ENCODE data around the gene OSBPL2. TPM values are rescaled to one million over a fixed set of nuclear protein-coding genes. Genes with fewer than 3 reads are reported as not detected.

The OSBPL2 gene
- total and polyA plus RNA-seq, 2 donors (not counting 3 experiments of a cell fraction or from before 2014, with no cell fraction given): 13.1 to 33.0 TPM

DNA sequence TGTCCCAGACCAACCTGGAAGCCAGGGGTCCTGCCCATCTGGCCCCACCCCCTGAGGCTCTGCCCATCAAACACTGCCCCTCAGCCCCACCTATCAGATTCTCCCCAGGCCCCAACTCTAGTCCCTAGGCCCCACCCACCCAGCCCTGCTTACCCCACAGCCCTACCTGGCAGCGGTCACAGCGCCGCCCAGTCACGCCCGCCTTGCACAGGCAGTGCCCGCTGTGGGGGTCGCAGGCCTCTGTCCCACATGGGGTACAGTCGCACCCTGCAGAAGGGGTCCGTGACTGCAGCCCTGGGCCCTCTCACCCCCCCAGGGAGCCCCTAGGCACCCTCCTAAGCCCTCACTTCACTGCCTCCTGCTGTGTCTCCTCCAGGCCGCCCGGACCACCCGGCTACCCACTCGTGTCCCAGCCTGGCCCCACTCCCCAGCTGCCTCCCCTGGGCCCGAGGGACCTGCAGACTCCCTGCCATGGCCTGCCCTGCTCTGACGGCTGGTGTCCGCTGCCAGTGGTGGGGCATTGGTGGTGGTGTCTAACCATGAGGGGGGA, 84.2 kb downstream of the OSBPL2 start:
- POLR2A ChIA-PET: no interaction called here
- TF ChIP-seq MYC (IDR thresholded peaks at IDR 0.05; ENCODE audit: low read depth, low read length) (no peak), EZH2 (IDR thresholded peaks at IDR 0.05; ENCODE audit: borderline replicate concordance, low read depth, low read length, severe bottlenecking) (no peak), FOS (IDR thresholded peaks at IDR 0.05; ENCODE audit: borderline replicate concordance, insufficient read depth, low read length) (no peak), GATA2 (IDR thresholded peaks at IDR 0.05; ENCODE audit: insufficient read depth, insufficient read length, low read depth, low read length) (no peak), POLR2AphosphoS5 (IDR thresholded peaks at IDR 0.05; ENCODE audit: insufficient read depth, low read depth, low read length) (no peak)
- TF ChIP-seq, protein P1, sequence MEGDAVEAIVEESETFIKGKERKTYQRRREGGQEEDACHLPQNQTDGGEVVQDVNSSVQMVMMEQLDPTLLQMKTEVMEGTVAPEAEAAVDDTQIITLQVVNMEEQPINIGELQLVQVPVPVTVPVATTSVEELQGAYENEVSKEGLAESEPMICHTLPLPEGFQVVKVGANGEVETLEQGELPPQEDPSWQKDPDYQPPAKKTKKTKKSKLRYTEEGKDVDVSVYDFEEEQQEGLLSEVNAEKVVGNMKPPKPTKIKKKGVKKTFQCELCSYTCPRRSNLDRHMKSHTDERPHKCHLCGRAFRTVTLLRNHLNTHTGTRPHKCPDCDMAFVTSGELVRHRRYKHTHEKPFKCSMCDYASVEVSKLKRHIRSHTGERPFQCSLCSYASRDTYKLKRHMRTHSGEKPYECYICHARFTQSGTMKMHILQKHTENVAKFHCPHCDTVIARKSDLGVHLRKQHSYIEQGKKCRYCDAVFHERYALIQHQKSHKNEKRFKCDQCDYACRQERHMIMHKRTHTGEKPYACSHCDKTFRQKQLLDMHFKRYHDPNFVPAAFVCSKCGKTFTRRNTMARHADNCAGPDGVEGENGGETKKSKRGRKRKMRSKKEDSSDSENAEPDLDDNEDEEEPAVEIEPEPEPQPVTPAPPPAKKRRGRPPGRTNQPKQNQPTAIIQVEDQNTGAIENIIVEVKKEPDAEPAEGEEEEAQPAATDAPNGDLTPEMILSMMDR (IDR thresholded peaks at IDR 0.05; ENCODE audit: extremely low read depth in 1 of 2, insufficient read depth in 1 of 2, low read depth in 1 of 2, low read length in 2 of 2): no peak
- intact Hi-C loops (cut with micrococcal nuclease): loop anchor here (5.0 kb wide), 1 partner anchor 35 kb away; no protein-coding TSS in a partner anchor

More for the DNA sequence above, 84.2 kb downstream of the OSBPL2 start:
- BruUV-seq (replicated peaks): no TSS peak
- no peak for FAIRE-seq
- Histone ChIP-seq H3K9me3 (replicated peaks; ENCODE audit: control insufficient read depth, insufficient read depth, low read length) (no peaks in the 10 kb centered on the region), H3K4me2 (ENCODE audit: insufficient read depth, low read length) (no peak overlapping the region), H3K79me2 (ENCODE audit: control insufficient read depth, insufficient read depth, low read length) (no peaks in the 10 kb centered on the region), H3K27me3 (ENCODE audit: control insufficient read depth in 2 of 2, insufficient read depth in 2 of 2, low read length in 2 of 2) (no peaks in the 10 kb centered on the region), H4K20me1 (replicated peaks; ENCODE audit: control insufficient read depth, extremely low read depth, insufficient read depth, low read length) (no peaks in the 10 kb centered on the region), H3K9ac (replicated peaks; ENCODE audit: extremely low read depth, insufficient read depth, low read length) (no peak overlapping the region), H3K27ac (ENCODE audit: insufficient read depth, low read depth, low read length) (no peak overlapping the region), H2AFZ (ENCODE audit: low read depth, low read length) (no peak overlapping the region), H3K4me1 (ENCODE audit: control insufficient read depth, extremely low read depth, insufficient read depth, low read length) (no peaks in the 10 kb centered on the region), H3K9me1 (replicated peaks; ENCODE audit: control insufficient read depth, extremely low read depth, insufficient read depth, low read length) (no peaks in the 10 kb centered on the region), H3K36me3 (ENCODE audit: control insufficient read depth in 2 of 2, extremely low read depth in 1 of 2, insufficient read depth in 2 of 2, low read length in 2 of 2) (peaks cover 19 to 28% of the 10 kb centered on the region in 2 experiments), H3K4me3 (replicated peaks in 1 of 3; ENCODE audit: insufficient read depth in 1 of 3, low read depth in 1 of 3, low read length in 3 of 3) (no peak overlapping the region)
- dilution Hi-C loops (cut with MboI; ENCODE audit: extremely low pct_ligation_motif_present, low sequenced_read_pairs): no loop called here
- no peak for DNase-seq (ENCODE audit: low read depth, low spot score)
- CTCF ChIA-PET: no interaction called here

All from endothelial cell of umbilical vein (primary cell).